ENCODE results near the gene FBXW11.

- TF ChIP-seq CTCF (IDR thresholded peaks at IDR 0.05) (no peak), POLR2A (IDR thresholded peaks at IDR 0.05) (no peak)
Observed at GRCh38 chr5:171906703-171907590, 99.5 kb downstream of the FBXW11 start.
